PC-9 (cell line): Measurements from ENCODE around the gene GRM8.
"Not testable (repeated sequence)": the region's sequence is repeated elsewhere in the genome, so short reads cannot be mapped to it uniquely, and the experiment has no call there.

Experiments
- CTCF ChIP-seq: fragments of 200-600 bp; sonication (generic); conservative IDR thresholded peaks from 2 replicates; pipeline ENCODE4 v1.6.1; 2017; ENCODE audit warnings: mixed run types, antibody characterized with exemption, mild to moderate bottlenecking, moderate library complexity
- EZH2 ChIP-seq: fragments of 200-600 bp; sonication (generic); IDR thresholded peaks from 2 replicates; pipeline ENCODE4 v1.8.0; 2017; ENCODE audit warnings: antibody characterized with exemption, low read depth

- TF ChIP-seq CTCF, EZH2: not testable (repeated sequence)
Observed at GRCh38 chr7:126905255-126905654, 347.5 kb downstream of the GRM8 start.
